SW480 (cell line): ENCODE data around the gene CBX2.

ENCODE experiments used
- DNase-seq: peaks from one replicate; pipeline ENCODE4 v3.0.0-alpha.2; 2016; ENCODE audit warnings: low spot score

Gene CBX2

DNA sequence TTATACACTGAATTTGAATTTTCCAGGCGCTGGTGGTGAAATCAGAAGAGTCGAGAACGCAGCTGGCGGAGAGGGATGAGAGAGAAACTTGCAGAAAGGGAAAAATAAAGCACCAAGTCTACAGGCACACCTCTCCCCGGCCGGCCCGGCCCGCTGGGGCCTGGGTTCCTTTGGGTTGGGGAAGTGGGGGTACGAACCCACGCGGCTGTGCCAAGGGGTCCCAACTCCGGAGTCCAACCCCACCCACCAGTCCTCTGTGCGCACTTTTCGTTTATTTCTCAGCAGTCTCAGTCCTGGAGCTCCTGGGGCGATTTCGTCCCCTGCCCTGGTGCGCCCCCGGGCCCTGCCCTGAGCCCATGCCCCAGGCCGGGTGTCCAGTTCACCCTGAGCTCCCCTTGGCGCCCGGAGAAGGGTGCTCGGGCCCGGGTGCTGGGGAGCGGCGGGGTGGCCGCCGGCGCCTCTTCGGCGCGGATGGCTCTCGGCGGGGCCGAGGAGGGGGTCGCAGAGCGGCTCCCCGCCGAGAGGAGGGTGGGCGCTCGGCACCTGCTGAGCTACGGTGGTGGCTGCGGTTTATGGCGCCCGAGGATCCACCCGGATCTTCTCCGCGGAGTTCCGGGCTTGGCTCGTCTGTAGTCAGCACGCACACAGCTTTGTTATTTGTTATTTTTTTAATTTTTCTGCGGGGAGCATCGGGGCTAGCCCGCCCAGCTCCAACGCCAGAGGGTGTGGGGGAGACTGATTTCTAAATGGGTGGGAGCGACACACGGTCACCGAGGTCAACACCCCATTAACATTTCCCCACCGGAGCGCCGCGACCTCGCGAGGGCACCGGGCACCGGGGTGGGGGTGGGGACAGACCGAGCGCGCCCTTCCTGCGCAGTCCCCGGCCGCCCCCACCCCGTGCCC, 34.7 kb downstream of the CBX2 start:
- peak; percentile 61 for DNase-seq

DNA sequence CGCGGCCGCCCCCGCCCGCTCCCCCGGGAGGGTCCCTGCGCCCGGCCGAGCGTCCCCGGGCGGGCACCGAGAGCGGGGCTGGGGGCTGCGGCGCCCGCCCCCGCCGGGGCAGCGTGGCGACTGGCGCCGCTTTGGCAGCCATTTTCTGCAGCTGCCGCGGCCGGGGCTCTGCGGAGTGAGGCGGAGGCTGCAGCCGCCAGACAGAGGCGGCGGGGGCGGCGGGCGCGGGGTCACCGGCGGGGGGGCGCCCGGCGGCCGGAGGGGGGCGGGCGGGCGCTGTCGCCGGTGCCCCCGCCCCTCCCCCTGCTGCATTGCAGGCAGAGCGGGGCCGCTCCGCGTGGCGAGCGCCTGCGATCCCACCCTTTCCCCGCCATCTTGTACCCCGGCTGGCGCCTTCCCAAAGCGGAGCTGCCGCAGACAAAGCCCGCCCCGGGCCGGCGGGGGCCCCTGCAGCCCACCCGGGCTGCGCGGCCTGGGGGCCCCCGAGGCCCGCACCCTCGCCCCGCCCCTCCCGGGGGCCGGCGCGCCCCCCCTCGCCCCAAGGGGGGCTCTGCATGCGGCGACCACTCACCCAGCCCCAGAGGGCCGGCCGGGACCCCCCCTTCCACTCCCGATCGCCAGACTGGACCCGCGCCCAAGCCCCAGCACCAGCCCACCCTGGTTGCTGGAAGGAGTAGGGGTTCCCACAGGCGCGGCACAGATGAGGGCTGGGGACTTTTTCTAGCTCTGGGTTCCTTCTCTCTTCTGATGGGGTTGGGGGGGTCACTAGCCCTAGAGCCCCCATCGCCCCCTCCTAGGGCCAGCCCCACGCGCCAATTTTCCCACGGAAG, 35.6 kb downstream of the CBX2 start:
- DNase-seq = peak; percentile 46

DNA sequence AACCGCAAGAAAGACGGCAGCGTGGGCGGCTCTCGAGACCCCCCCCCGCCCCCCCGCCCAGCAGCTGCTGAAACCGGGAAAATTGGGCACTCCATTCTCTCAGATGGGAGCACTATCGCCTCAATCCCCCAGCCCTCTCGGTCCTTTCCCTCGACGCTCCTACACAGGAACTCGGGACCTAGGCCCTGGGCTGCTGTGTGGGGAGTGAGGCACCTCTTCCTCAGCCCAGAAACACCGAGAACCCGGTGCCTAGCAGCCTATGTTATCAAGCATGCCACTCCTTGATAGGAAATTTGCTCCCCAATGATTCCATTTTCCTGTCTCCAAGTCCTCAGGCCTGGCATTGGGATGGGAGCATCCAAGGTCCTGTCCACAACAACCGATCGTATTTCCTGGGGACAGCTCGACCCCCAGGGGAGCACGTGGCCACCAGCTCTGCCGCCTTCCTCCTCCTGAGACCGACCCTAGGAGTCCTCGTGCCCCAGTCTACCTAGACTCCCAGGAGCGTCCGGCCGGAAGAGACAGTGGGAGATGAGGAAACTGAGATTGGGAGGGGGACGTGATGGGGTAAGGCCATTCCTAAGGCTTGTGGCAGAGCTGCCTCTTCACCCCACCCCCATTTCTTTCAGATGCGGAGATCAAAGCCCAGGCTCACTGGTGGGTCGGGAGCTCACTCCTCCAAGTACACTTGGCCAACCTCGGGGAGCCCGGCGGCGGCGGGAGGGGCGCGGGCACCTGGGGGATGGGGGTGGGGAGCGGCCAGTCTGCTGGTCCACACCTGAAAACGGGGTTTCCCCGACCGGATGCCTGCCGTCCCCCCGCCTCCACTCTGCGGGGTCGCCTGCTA, 36.4 kb downstream of the CBX2 start:
- no peak for DNase-seq

DNA sequence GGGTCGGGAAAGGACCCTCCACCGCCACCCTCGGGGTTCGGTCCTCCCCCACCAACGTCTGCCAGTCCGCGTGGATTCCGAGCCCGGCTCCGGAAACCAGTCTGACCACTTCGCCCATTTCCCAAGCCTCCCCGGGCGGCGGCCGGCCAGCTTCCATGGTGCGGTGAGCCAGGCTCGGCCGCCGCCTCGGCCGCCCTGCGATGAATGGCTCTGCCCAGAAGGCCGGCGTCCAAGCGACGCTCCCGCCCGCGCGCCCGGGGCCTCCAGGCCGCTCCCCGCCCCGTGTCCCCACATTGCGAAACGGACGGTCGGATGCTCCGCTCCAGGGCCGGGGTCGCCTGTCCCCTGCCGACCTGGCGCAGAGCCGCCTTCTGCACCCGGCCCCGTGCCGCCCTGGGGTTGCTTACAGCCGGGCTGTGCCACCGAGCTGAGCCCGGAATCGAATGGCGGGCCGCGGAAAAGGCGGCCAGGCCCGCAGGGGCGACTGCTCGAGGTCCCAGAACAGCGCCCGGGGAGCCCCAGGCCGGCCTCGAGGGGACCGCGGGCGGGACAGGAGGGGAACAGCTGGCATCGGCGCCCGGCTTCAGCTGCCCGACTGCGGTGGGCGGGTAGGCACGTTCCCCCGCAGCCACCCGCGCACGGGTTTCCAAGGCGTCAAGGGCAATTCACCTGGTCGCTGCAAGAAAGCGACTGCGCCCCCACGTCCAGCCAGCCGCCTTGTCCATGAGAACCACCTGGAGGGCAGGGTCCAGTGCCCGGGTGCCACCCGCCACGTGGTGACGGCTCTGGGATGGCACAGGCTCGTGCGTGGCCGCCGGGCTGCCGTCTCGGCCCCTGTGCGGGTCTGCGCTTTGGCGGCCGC, 37.3 kb downstream of the CBX2 start:
- DNase-seq = no peak

DNA sequence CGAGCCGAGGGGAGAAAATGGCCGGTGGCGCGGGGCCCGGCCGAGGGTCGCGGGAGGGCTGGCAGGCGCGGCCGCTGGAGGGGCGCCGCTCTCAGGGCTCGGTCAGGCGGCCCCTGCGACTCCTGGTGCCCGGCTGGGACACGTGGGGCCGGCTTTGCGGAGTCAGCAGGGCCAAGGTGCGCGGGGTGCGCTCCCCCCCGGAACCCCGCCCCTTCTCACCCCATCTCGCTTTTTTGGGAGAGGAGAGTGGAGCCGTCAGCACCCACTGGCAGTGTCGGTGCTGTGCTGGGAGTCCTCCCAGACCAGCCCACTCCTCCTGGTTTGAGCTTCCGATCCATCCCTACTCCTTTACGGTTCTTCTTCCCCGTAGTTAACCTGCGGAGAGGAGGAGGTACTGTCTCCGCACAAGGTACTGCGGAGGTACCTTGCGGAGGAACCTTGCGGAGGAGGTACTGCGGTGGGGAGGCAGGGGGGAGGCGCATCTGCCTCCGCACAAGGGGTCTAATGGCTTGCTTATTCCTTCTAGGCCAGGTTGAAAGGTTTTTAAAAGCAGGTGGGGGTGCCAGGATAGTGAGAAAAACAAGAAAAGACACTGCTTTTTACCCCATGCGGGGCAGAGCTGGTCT, 38.0 kb downstream of the CBX2 start:
- no peak for DNase-seq

DNA sequence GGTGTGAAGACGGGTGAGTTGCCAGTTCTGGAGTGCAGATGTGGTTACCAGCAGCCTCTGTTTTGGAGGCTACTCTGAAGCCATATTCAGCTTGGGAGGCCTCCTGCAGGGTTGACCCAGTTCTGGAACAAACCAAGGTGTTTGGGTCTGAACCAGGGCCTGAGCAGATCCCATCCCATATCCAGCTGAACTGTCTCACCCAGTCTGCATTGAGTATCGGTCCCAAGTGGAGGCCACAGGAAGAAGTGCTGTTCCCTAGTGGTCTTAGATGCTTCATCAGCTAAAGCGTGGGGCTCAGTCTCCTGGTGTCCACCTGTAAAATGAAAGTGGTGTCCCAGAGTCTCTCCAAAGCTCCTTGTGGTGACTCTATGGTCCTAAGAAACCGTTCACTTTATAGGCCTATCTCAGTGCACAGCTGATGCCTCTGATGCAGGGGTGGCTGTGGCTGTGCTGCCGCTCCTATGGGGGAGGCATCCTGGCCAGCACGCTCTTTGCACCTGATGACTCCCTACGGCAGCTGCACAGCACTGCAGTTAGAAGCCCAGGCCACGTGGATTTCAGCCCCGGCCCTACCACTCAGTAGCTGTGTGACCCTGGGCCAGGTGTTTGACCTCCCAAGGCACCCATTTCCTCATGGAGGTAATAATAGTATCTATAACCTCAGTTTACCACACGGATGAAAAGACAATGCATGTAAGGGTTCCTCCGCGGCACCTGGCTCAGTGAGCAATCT, 40.2 kb downstream of the CBX2 start:
- no peak for DNase-seq

DNA sequence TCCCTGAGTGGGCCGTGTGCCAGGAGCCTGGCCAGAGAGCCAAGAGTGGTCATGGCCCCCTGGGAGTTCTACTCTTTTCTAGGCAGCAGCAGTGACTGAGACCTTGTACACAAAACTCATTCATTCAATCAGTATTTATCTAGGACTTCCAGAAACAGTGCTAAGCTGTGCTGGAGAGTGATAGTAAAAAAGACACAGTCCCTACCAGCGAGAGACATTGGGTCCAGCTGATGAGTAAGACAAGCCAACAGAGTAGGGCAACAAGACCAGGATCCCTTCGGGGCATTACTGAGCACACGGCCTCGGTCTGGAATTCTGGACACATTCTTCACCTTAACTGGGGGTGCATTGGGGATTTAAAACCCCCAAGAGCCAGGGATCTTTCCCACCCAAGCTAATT, 41.1 kb downstream of the CBX2 start:
- DNase-seq = no peak

DNA sequence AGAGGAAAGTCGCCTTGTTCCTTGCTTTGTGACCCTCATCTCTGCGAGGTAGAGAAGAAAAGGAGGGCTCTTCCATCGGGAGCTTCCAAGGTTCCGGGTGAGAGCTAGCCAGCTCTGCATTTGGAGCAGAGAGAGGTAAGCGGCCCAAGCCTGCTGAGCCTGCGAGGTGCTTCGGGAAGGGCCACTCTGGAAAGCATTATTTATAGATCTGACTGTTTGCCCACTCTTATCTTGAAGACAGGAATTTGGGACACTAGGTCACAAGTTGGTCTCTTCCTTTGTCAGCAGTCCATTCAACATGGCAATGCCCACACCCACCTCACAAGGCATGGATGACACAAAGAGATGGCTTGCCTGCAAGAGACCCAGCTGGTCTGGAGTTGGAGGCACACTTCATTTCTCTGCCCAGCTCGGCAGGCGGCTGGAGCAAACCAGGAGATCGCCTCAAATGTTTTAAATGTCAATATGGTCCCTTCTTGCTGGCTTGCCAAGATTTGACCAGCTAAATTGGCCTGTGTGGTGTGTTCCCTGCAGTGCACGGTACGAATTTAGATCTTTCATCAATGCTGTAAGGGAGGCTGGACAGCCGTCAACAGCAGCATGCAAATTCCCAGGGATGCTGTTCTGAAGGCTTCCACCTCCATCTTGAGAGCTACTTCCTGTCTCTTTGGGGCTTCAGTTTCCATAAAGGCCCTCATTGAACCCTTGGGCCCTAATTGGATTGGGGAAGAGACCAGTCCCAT, 41.8 kb downstream of the CBX2 start:
- no peak for DNase-seq

DNA sequence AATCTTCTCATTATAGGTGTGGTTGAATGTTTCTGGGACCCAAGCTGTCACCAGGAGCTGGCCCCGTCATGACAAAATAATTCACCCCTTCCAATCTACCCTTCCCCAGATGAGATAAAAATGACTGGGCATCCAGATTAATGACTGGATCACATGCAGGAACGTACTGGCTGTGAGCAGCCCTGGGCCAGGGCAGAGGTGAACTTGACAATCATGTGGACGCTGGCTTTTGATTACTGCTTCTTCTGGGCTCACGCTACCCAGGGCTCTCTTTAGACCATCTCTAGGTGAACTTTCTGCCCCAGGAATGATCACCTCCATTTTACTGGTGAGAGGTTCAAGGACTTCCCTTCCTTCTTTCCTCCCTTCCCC, 43.0 kb downstream of the CBX2 start:
- DNase-seq = no peak

DNA sequence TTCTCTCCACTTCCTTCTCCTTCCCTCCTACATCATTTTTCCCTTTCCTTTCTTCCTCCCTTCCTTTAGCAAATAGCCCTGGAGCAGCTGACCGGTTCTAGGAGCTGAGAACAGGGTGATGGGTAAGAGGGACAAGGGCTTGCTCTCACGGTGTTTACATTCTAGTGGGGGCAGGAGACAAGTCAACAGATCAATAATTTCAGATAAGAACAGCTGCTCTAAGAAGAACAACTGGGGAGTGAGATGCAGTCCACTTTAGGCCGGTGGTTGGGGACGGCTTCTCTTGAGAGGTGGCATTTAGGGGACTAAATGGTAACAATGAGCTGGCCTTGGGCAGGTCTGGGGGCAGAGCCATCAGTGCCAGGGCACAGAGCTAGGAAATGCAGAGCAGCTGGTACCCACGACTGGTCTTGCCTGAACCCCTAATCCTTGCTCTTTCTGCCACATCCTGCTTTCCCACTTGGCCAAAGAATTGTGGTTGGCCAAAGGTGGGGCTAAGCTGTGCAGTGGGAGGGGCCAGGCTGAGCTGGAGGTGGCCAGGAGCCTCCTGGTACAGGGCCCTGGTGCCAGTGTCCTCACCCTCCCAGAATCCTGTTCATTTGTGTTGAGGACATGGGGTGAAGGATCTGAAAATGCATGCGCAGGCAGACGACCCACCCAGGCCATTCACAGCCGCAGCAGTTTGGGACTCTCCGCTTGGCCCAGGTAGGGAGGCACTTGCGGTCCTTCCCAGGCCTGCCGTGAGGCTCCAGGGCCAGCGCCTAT, 43.6 kb downstream of the CBX2 start:
- DNase-seq = peak; percentile 38

DNA sequence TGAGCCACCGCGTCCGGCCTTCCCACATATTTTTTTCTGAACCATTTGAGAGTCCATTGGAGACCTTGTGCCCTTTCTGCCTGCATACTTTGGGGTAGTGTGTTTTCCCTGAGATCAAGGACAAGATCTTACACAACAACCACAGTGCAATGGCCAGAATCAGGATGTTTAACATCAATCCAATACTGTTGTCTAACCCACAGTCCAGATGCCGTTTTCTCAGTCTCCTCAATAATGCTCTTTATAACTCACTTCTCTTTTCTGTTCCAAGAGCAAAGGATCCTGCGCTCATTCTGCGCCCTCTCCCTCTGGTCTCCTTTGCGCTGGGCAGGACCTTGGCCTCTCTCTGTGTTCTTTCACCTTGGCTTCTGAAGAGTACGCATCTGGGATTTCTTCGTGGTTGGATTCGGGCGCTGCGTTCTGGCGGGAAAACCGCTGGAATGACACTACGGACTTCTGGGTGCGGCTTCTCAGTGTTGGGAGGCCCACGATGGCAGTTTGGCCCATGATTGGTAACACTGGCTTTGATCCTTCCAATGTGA, 44.7 kb downstream of the CBX2 start:
- DNase-seq = no peak

DNA sequence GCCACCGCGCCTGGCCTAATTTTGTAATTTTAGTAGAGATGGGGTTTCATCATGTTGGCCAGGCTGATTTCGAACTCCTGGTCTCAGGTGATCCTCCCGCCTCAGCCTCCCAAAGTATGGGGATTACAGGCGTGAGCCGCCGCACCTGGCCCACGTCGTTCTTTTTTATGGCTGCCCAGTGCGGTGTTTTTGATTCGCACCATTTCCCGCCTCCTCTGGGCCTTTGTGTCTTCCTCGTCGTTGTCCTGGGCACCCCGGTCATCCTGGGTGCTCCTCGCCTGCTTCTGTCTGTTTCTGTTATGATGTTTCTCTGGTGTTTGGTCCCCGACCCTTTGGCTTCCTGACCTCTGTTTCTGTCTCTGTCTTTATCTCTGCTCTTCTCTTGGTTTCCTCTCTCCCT, 46.3 kb downstream of the CBX2 start:
- DNase-seq = no peak

DNA sequence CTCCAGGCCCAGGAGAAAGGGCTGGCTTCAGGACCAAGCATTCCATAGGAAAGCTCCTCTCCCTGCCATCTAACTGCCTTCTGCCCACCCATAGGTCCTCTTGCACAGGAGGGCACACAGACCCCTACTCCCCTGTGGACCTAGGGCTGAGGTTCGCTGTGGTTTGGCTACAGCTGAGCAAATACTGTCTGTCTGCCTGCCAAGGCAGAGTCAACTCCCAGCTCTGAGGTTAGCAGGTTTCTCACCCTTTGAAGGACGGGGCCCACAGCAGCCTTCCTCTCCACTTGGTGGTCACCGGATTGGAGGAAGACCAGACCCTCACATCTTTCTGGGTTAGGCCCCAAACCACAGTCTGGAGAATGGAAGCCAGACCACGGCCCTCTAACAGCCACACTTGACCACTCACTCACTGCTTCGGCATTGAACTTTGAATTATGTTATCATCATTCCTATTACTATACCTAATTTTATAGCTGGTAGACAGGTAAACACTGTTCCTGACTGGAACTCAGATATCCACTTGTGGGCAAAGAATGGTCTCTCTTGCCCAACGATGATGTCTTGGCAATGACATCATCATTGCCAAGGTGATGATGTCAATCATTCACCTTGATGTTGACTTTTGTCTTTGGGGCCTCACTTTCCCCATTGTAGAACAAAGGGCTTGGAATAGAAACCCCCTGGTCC, 47.1 kb downstream of the CBX2 start:
- DNase-seq = no peak

DNA sequence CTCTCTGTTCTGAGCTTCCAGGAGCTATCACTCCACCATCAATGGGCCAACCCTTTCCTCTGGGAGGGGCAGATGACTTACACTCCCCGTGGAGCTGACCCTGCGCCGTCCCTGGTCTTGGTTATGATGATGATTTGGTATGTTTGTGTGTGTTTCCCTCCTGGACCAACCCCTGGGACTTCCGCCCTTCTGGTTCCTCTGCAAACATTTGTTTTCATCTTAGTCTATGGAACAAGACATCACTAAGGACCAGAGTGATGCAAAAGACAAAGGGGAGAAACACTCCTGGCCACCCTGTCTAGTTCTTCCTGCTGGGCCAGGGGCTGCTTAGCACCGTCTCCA, 47.6 kb downstream of the CBX2 start:
- DNase-seq = no peak

DNA sequence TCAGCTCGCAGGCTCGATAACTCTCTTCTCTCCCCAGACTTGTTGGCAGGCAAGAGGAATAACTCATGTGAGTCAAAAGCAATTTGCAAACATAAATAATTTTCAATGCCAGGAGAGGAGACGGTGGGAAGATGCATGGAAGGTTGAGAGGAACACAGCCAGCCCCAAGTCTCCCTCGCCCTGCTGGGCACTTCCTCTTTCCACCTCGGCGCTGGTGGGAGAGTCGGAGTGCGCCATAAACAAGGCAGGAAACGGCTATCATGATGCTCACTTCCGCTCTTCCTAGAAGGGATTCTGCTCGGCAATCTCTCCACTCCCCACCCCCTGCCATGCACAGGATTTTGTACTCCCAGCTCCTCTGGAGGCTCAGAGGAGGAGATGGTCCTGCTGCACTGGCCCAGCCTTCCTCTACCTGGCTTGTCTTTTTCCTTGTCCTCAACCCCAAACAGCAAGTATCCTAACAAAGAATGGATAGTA, 48.3 kb downstream of the CBX2 start:
- DNase-seq = no peak

DNA sequence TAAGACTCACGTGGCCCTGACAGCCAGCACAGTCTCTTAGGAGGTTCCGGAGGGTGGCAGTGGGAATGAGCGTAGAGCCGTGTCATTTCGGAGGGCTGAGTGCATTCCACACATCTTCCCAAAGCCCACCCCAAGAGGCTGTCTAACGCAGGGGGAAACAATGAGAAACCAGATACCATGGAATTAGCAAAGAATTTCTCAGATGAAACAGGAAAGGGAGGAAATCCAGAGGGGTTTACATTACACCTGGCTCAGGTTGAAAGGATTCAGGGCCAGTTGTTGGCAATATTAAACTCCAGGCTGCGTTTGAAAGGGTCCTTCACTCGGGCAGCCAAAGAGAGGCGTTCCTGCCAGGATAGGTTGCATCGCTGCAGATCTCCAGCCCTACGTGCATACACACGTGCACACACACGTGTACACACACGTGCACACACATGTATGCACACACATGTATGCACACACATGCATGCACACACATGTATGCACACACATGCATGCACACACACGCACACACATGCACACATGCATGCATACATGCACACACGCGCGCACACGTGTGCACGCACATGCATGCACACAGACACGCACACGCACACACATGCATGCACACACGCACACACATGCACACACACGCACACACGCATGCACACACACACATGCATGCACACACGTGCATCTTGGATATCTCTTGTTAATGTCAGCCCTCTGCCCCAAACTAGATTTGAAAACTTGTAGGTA, 49.1 kb downstream of the CBX2 start:
- no peak for DNase-seq

DNA sequence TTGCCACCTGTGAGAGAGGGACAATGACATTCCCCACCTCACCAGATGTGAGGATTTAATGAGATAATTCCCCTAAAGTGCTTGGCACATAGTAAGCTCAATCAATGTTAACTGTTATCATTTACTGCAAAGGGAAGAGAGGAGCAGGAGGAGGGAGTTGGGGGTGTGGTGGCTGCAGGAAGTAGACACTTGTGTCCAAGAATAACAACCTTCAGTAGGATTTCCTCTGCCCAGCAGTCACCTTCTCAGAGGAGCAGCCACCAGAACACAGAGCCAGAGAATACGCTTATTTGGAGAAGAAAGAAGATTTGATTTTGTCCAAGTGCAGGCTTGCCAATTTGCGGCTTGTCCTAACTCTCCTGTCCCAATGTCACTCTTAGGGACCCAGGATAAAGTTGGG, 51.1 kb downstream of the CBX2 start:
- DNase-seq = no peak
